Left ventricle myocardium inferior (tissue), 1 donor: ENCODE results near the gene MAST2. TPM values are rescaled to one million over a fixed set of nuclear protein-coding genes. Genes with fewer than 3 reads are reported as not detected.
"Not testable (repeated sequence)": the region's sequence is repeated elsewhere in the genome, so short reads cannot be mapped to it uniquely, and the experiment has no call there.

Experiments used
- DNase-seq: peaks from one replicate; pipeline ENCODE4 v3.0.0-alpha.2; 2020
- H3K27ac ChIP-seq: fragments of 200-600 bp; replicated peaks from 2 replicates; pipeline ENCODE4 v1.8.0; 2021
- H3K27me3 ChIP-seq: fragments of 200-600 bp; 2 replicates; pipeline ENCODE4 v1.8.0; 2021; ENCODE audit warnings: low read depth
- H3K36me3 ChIP-seq: fragments of 200-600 bp; 2 replicates; pipeline ENCODE4 v1.8.0; 2021
- H3K4me1 ChIP-seq: fragments of 200-600 bp; 2 replicates; pipeline ENCODE4 v1.8.0; 2021
- H3K4me3 ChIP-seq: fragments of 200-600 bp; 2 replicates; pipeline ENCODE4 v1.8.0; 2021; ENCODE audit warnings: mild to moderate bottlenecking, moderate library complexity
- H3K9me3 ChIP-seq: fragments of 200-600 bp; replicated peaks from 2 replicates; pipeline ENCODE4 v1.8.0; 2021
- intact Hi-C: fragments of 100-400 bp; cut with micrococcal nuclease; formaldehyde crosslinking; loops from one replicate; pipeline ENCODE4 v1.11.0; 2022
- total RNA-seq: library from RNA; stranded (reverse); fragmentation: NEBNext Ultra II Directional; extraction: Animal tissue kit (Norgen Biotek cat#: 25700); gene quantifications from one replicate; pipeline ENCODE4 v1.2.1, GENCODE V29; 2021
- TF ChIP-seq, protein P1 (sequence below): fragments of 200-600 bp; IDR thresholded peaks from 2 replicates; pipeline ENCODE4 v1.8.0; 2021; ENCODE audit warnings: antibody characterized with exemption, mild to moderate bottlenecking, borderline replicate concordance
- donor health status: DM: no; HTN: yes; CAD: no; lungs with severe emphysema.

Gene MAST2
- total RNA-seq, 1 donor from 2014 or later: 104 TPM

DNA sequence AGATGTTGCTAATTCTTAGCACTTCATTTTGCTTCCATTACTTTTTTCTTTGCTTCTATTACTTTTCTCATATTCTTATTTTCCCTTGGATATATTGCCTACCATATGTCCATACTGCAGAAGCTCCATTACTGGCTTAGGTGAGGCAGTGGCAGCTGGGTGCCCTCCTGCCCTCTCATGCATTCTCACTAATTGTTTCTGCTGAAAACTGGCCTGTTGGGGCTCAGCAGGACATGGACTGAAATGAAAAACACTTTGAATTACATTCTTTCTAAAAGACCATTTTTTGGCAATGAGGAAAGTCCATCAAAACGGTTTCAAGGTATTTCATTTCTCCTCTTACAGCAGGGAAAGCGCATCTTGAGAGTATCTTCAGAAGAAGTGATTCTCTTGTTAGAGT is 122.9 kb downstream of the MAST2 start:
- Histone ChIP-seq H3K27ac (peak overlapping the region; percentile 44), H3K36me3 (no peaks in the 10 kb centered on the region), H3K9me3 (no peaks in the 10 kb centered on the region), H3K27me3 (no peaks in the 10 kb centered on the region), H3K4me3 (no peak overlapping the region), H3K4me1 (peaks cover 78% of the 10 kb centered on the region)
- no peak for DNase-seq
- TF ChIP-seq, protein P1, sequence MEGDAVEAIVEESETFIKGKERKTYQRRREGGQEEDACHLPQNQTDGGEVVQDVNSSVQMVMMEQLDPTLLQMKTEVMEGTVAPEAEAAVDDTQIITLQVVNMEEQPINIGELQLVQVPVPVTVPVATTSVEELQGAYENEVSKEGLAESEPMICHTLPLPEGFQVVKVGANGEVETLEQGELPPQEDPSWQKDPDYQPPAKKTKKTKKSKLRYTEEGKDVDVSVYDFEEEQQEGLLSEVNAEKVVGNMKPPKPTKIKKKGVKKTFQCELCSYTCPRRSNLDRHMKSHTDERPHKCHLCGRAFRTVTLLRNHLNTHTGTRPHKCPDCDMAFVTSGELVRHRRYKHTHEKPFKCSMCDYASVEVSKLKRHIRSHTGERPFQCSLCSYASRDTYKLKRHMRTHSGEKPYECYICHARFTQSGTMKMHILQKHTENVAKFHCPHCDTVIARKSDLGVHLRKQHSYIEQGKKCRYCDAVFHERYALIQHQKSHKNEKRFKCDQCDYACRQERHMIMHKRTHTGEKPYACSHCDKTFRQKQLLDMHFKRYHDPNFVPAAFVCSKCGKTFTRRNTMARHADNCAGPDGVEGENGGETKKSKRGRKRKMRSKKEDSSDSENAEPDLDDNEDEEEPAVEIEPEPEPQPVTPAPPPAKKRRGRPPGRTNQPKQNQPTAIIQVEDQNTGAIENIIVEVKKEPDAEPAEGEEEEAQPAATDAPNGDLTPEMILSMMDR: no peak
- intact Hi-C loops: no loop called here

DNA sequence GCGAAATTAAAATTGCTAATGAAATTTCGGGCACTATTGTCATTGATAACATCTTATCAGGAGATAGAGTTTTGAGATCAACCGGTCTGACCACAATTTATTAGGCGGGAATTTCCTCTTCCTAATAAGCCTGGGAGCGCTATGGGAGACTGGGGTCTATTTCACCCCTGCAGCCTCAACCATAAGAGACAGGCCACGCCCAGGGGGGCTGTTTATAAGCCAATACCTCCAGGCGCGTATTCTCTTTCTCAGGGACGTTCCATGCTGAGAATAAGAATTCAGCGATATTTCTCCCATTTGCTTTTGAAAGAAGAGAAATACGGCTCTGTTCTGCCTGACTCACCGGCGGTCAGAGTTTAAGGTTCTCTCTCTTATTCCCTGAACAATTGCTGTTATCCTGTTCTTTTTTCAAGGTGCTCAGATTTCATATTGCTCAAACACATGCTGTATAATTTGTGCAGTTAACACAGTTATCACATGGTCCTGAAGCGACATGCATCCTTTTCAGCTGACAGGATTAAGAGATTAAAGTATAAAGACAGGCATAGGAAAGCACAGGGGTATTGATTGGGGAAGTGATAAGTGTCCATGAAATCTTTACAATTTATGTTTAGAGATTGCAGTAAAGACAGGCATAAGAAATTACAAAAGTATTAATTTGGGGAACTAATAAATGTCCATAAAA is 124.0 kb downstream of the MAST2 start:
- peaks cover 70% of the 10 kb centered on the region for H3K4me1 ChIP-seq
- H3K36me3 ChIP-seq, H3K27ac ChIP-seq, intact Hi-C loops, DNase-seq, H3K4me3 ChIP-seq, H3K27me3 ChIP-seq, H3K9me3 ChIP-seq: not testable (repeated sequence)

DNA sequence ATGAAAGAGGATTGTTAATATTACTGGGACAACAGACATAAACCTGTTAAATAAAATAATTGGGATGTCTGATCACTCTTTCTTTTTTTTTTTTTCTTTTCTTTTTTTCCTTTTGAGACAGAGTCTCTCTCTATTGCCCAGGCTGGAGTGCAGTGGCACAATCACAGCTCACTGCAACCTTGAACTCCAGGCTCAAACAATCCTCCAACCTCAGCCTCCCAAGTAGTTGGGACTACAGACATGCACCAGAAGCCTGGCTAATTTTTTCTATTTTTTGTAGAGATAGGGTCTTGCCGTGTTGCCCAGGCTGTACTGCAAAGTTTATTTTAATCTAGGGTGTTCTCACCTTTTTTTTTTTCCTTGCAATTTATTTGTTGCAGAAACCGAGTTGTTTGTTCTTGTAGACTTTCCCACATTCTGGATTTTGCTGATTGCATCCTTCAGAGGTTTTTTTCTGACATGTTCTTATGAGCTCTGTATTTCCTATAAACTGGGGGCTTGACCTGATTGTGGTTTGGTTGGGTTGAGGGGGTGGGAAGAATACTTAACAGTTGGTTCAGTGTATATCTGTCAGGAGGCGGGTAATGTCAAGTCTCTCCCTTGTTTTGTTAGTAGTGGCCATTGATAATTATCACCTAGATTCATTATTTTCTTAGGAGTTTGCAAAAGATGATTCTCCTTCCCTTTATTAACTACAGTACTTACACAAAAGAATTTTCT is 125.2 kb downstream of the MAST2 start:
- no peaks in the 10 kb centered on the region for H3K27me3 ChIP-seq
- no peak for DNase-seq
- no peaks in the 10 kb centered on the region for H3K36me3 ChIP-seq
- peaks cover 61% of the 10 kb centered on the region for H3K4me1 ChIP-seq
- H3K4me3 ChIP-seq: no peak overlapping the region
- TF ChIP-seq, protein P1: no peak
- intact Hi-C loops: no loop called here
- no peaks in the 10 kb centered on the region for H3K9me3 ChIP-seq
- H3K27ac ChIP-seq: no peak overlapping the region

DNA sequence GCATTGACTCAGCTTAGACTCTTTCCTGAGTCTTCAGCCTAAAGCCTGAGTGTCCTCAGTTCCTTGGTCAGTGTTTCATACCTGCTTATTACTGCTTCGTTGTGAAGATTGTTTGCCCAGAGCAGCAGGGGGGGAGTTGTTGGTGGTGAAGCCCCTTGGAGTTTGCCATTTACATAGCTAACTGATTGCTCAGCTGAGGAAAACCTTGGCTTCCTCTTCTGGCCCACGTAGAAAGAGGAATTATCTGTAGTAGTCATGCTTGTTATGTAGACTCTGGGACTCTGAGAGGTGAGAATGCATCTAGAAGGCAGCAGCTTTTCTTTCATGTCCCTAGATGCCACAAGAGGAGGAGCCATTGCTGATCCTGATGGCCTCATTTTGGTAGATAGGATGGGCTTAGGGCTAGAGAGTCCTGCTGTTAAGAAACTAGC is 125.9 kb downstream of the MAST2 start:
- H3K4me1 ChIP-seq: peaks cover 56% of the 10 kb centered on the region
- TF ChIP-seq, protein P1: no peak
- no peaks in the 10 kb centered on the region for H3K9me3 ChIP-seq
- intact Hi-C loops: no loop called here
- H3K27ac ChIP-seq: no peak overlapping the region
- H3K36me3 ChIP-seq: no peaks in the 10 kb centered on the region
- H3K4me3 ChIP-seq: no peak overlapping the region
- no peak for DNase-seq
- no peaks in the 10 kb centered on the region for H3K27me3 ChIP-seq

DNA sequence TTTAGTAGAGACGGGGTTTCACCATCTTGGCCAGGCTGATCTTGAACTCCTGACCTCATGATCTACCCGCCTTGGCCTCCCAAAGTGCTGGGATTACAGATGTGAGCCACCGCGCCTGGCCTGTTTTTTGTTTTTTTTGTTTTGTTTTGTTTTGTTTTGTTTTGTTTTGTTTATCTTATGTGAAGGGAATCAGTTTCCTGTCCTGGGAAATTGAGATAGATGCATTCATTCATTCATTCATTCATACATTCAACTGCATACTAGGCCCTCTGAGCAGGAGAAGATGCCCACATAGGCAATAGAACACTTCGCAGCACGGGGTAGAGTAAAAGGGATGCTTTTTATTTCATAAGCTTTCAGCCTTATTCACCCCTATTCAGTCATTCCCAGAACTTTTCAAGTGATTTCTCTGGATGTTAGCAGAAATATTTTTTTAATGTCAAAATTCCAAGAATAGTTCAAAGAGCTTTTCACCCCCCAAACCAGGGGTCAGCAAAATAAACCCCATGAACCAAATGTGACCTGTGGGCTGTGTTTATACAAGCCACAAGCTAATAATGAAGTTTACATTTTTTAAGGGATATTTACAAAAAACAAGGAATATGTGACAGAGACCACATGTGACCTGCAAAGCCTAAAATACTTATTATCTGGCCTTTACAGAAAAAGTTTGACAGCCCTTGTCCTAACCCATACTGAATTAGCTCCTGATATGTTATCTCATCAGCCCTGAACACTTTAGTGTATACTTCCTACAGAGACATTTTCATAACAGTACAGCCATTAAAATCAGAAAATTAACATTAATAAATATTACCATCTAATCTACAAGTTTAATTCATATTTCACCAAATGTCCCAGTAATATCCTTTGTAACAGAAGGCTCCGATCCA is 127.1 kb downstream of the MAST2 start:
- Histone ChIP-seq H3K27ac (no peak overlapping the region), H3K36me3 (no peaks in the 10 kb centered on the region), H3K9me3 (no peaks in the 10 kb centered on the region), H3K27me3 (no peaks in the 10 kb centered on the region), H3K4me1 (peaks cover 45% of the 10 kb centered on the region), H3K4me3 (no peak overlapping the region)
- TF ChIP-seq, protein P1: no peak
- no peak for DNase-seq
- intact Hi-C loops: no loop called here

DNA sequence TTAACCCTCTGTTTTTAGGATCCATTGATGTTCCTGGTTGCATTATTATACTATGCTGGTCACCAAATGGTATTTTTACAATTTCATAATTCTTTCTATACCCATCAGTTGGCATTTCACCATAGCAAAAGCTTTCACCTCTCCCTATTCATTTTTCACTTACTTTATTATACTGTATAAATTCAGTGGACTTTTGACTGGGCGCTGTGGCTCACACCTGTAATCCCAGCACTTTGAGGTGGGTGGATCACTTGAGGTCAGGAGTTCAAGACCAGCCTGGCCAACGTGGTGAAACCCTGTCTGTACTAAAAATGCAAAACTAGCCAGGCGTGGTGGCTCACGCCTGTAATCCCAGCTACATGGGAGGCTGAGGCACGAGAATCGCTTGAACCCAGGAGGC is 128.8 kb downstream of the MAST2 start:
- H3K27me3 ChIP-seq, intact Hi-C loops, H3K4me3 ChIP-seq, H3K9me3 ChIP-seq, H3K36me3 ChIP-seq, H3K27ac ChIP-seq, DNase-seq: not testable (repeated sequence)
- peaks cover 32% of the 10 kb centered on the region for H3K4me1 ChIP-seq
